Activated CD4-positive, alpha-beta T cell treated with anti-CD3 and anti-CD28 coated beads for 36 hours (primary cell): ENCODE data around the gene CST11. TPM values are rescaled to one million over a fixed set of nuclear protein-coding genes. Genes with fewer than 3 reads are reported as not detected.
"Not testable (repeated sequence)": the region's sequence is repeated elsewhere in the genome, so short reads cannot be mapped to it uniquely, and the experiment has no call there.

Source experiments
- ATAC-seq: fragments of 200-7000 bp; cut with Tn5 transposase; one replicate; pipeline ENCODE4 v1.10.0; 2021; ENCODE audit warnings: mild to moderate bottlenecking, moderate library complexity
- CTCF ChIA-PET: fragments of 350-600 bp; sonication (Branson Sonifier 250); formaldehyde crosslinking; loops from one replicate; lab custom pipeline; 2021; ENCODE audit warnings: antibody characterized with exemption; lab: Charles Lee
- POLR2A ChIA-PET: fragments of 350-600 bp; sonication (Branson Sonifier 250); formaldehyde crosslinking; loops from one replicate; lab custom pipeline; 2021; ENCODE audit warnings: antibody characterized with exemption, inconsistent platforms; lab: Charles Lee
- DNase-seq: peaks from one replicate; pipeline ENCODE4 v3.0.0-alpha.2; 2020
- H3K27ac Mint-ChIP-seq: one replicate; pipeline ENCODE4 v1.8.0; 2021; ENCODE audit warnings: mixed read lengths
- H3K27me3 Mint-ChIP-seq: one replicate; pipeline ENCODE4 v1.8.0; 2021; ENCODE audit warnings: mixed read lengths
- H3K36me3 Mint-ChIP-seq: one replicate; pipeline ENCODE4 v1.8.0; 2021; ENCODE audit warnings: low read depth, mixed read lengths
- H3K4me1 Mint-ChIP-seq: one replicate; pipeline ENCODE4 v1.8.0; 2021; ENCODE audit warnings: mixed read lengths
- H3K4me3 Mint-ChIP-seq: one replicate; pipeline ENCODE4 v1.8.0; 2021; ENCODE audit warnings: mild to moderate bottlenecking, moderate library complexity, mixed read lengths
- H3K9me3 Mint-ChIP-seq: one replicate; pipeline ENCODE4 v1.8.0; 2021; ENCODE audit warnings: low read depth, mixed read lengths
- intact Hi-C, 2 experiments: fragments of 100-400 bp; cut with DNase I in 1 of 2; cut with micrococcal nuclease in 1 of 2; formaldehyde crosslinking; loops; one replicate each; pipeline versions ENCODE4 v1.14.2 to v1.15.1; 2022 to 2024; cut with DNase I, micrococcal nuclease
- total RNA-seq, 2 experiments: library from RNA; stranded (reverse); gene quantifications; one replicate each; pipeline ENCODE4 v1.2.3, GENCODE V29; 2021

The CST11 gene
- total RNA-seq, 2 experiments from 2014 or later: not detected

DNA sequence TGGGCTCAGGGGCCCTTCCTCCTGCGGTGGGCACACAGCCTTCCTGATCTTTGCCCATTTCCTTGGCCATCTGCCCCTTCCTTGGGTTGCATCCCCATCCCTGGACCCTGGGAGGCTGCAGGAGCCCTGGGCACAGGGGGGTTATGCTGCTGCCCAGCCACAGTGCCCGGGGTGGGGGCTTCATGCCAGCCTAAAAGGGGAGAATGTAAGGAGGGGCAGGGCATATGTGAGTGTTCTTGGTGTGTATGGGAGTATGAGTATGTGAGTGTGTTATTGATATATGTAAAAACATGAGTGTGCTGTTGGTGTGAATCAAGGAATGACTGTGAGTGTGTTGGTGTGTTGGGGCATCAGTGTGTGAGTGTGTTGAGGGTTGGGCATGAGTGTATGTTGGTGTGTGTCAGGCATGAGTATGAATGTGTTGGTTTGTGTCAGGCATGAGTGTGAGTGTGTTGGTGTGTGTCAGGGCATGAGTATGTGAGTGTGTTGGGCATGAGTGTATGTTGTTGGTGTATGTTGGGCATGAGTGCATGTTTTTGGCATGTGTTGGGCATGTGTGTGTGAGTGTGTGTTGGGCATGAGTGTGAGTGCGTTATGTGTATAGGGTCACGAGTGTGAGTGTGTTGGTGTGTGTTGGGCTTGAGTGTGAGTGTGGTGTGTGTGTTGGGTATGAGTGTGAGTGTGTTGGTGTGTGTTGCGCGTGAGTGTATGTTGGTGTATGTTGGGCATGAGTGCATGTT, 23.5 kb upstream of the CST11 start:
- intact Hi-C loops: no loop called here
- Mint-ChIP-seq H3K36me3 (no peaks in the 10 kb centered on the region), H3K4me1 (no peaks in the 10 kb centered on the region), H3K4me3 (no peak overlapping the region), H3K27ac (no peak overlapping the region), H3K27me3 (peaks cover 10% of the 10 kb centered on the region), H3K9me3 (no peaks in the 10 kb centered on the region)
- DNase-seq (no peak), ATAC-seq (no peak)
- ChIA-PET CTCF (no interaction called here), POLR2A (no interaction called here)

GRCh38 chr20:23475395-23475794, 22.7 kb upstream of the CST11 start:
- ATAC-seq (no peak), DNase-seq (no peak)
- intact Hi-C loops: no loop called here
- ChIA-PET POLR2A (no interaction called here), CTCF (interaction anchor here (0.7 kb wide), 1 partner anchor 446 kb away, joined by 3 read pairs; no protein-coding TSS in a partner anchor)
- peaks cover 10% of the 10 kb centered on the region for H3K27me3 Mint-ChIP-seq
- H3K27ac Mint-ChIP-seq: no peak overlapping the region
- H3K4me3 Mint-ChIP-seq: no peak overlapping the region
- H3K9me3 Mint-ChIP-seq: no peaks in the 10 kb centered on the region
- H3K4me1 Mint-ChIP-seq: no peaks in the 10 kb centered on the region
- no peaks in the 10 kb centered on the region for H3K36me3 Mint-ChIP-seq

DNA sequence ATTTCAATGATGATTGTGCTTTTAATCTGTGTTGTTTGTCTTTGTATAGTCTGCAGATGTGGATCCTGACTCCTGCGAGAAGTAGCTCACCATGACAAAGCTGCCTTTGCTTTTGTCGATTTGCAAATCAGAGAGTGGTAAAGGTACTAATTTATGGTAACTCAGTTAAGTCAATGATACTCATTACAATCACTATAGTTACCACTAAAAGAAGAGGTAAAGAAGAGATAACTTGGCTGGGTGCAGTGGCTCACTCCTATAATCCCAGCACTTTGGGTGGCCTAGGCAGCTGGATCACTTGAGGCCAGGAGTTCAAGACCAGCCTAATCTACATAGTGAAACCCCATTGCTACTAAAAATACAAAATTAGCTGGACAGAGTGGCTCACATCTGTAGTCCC, 20.6 kb upstream of the CST11 start:
- H3K36me3 Mint-ChIP-seq, ATAC-seq, H3K4me1 Mint-ChIP-seq, H3K27ac Mint-ChIP-seq, intact Hi-C loops, H3K9me3 Mint-ChIP-seq, DNase-seq, CTCF ChIA-PET, H3K4me3 Mint-ChIP-seq, POLR2A ChIA-PET: not testable (repeated sequence)
- H3K27me3 Mint-ChIP-seq: peaks cover 13% of the 10 kb centered on the region

DNA sequence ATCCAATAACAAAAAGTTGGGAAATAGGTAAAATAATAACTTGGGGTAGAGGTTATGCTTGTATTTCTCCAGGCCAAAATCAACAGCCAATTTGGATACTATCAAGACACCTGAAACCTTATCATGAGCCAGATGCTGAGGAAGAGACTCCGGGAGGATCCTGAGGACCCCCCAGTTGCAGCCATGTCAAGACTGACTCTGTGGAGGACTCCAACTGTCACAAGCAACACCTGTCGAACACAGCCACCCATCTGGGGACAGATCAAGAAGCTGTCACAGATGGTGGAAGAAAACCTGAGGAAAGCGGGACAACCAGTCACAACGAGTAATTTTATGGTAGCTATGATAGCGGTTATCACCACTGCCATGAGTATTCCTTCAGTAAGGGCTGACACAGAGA, 19.6 kb upstream of the CST11 start:
- intact Hi-C loops, CTCF ChIA-PET, ATAC-seq, H3K4me3 Mint-ChIP-seq, H3K9me3 Mint-ChIP-seq, H3K36me3 Mint-ChIP-seq, H3K4me1 Mint-ChIP-seq, POLR2A ChIA-PET, DNase-seq, H3K27ac Mint-ChIP-seq: not testable (repeated sequence)
- H3K27me3 Mint-ChIP-seq: peaks cover 13% of the 10 kb centered on the region

DNA sequence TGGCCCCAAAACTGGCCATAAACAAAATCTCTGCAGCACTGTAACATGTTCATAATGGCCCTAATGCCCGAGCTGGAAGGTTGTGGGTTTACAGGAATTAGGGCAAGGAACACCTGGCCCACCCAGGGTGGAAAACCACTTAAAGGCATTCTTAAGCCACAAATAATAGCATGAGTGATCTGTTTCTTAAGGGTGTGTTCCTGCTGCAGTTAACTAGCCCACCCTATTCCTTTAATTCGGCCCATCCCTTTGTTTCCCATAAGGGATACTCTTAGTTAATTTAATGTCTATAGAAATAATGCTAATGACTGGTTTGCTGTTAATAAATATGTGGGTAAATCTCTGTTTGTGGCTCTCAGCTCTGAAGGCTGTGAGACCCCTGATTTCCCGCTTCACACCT, 14.3 kb upstream of the CST11 start:
- POLR2A ChIA-PET, H3K4me1 Mint-ChIP-seq: not testable (repeated sequence)

GRCh38 chr20:23461180-23461579, 8.5 kb upstream of the CST11 start:
- ChIA-PET POLR2A (no interaction called here), CTCF (no interaction called here)
- H3K9me3 Mint-ChIP-seq: peaks cover 6% of the 10 kb centered on the region
- no peak for ATAC-seq
- H3K36me3 Mint-ChIP-seq: peaks cover 3% of the 10 kb centered on the region
- no peak overlapping the region for H3K27ac Mint-ChIP-seq
- no peak overlapping the region for H3K4me3 Mint-ChIP-seq
- DNase-seq: no peak
- H3K4me1 Mint-ChIP-seq: peaks cover 4% of the 10 kb centered on the region
- H3K27me3 Mint-ChIP-seq: peaks cover 18% of the 10 kb centered on the region
- intact Hi-C loops: no loop called here

More for the DNA sequence above, 14.3 kb upstream of the CST11 start:
- H3K27ac Mint-ChIP-seq, H3K4me3 Mint-ChIP-seq, ATAC-seq, intact Hi-C loops, H3K36me3 Mint-ChIP-seq, CTCF ChIA-PET, DNase-seq: not testable (repeated sequence)
- Mint-ChIP-seq H3K9me3 (peaks cover 15% of the 10 kb centered on the region), H3K27me3 (peaks cover 25% of the 10 kb centered on the region)

GRCh38 chr20:23459461-23460150, 6.9 kb upstream of the CST11 start:
- ChIA-PET POLR2A (no interaction called here), CTCF (no interaction called here)
- Mint-ChIP-seq H3K4me1 (peaks cover 7% of the 10 kb centered on the region), H3K9me3 (peaks cover 2% of the 10 kb centered on the region), H3K27ac (no peak overlapping the region), H3K36me3 (no peaks in the 10 kb centered on the region), H3K27me3 (peaks cover 13% of the 10 kb centered on the region), H3K4me3 (no peak overlapping the region)
- no peak for DNase-seq
- intact Hi-C loops: no loop called here
- ATAC-seq: peak; percentile 26

- peaks cover 7% of the 10 kb centered on the region for H3K4me1 Mint-ChIP-seq
- ChIA-PET POLR2A (no interaction called here), CTCF (interaction anchor here (0.6 kb wide), 1 partner anchor 12 kb away, joined by 3 read pairs; no protein-coding TSS in a partner anchor)
- ATAC-seq (no peak), DNase-seq (no peak)
- H3K9me3 Mint-ChIP-seq: no peaks in the 10 kb centered on the region
- H3K4me3 Mint-ChIP-seq: no peak overlapping the region
- intact Hi-C loops: no loop called here
- no peaks in the 10 kb centered on the region for H3K36me3 Mint-ChIP-seq
- peaks cover under 1% of the 10 kb centered on the region for H3K27me3 Mint-ChIP-seq
- H3K27ac Mint-ChIP-seq: no peak overlapping the region
Measured at GRCh38 chr20:23456873-23457272, 4.2 kb upstream of the CST11 start.

DNA sequence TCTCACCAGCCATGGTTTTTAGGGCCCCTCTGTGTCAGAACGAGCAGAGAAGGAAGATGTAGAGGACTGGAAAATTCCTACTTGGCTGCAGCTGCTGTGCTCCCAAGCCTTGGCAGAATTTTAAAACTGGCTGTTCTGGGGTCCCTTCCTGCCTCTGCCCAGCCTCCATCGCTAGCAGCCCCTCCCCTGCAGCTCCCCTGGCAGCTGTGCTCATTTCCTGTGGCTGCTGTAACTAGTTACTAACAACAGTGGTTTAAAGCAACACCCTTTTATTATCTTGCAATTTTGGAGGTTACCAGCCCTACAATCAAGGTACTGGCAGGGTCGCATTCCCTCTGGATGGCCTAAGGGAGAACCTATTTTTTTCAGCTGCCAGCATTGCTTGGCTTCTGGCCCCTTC, 3.7 kb upstream of the CST11 start:
- H3K9me3 Mint-ChIP-seq: no peaks in the 10 kb centered on the region
- intact Hi-C loops: no loop called here
- POLR2A ChIA-PET: no interaction called here
- DNase-seq (no peak), ATAC-seq (no peak)
- no peaks in the 10 kb centered on the region for H3K36me3 Mint-ChIP-seq
- no peak overlapping the region for H3K4me3 Mint-ChIP-seq
- no peak overlapping the region for H3K27ac Mint-ChIP-seq
- CTCF ChIA-PET: no interaction called here
- no peaks in the 10 kb centered on the region for H3K27me3 Mint-ChIP-seq
- H3K4me1 Mint-ChIP-seq: peaks cover 7% of the 10 kb centered on the region

- no peaks in the 10 kb centered on the region for H3K9me3 Mint-ChIP-seq
- ATAC-seq: no peak
- no peak for DNase-seq
- ChIA-PET POLR2A (no interaction called here), CTCF (no interaction called here)
- peaks cover 2% of the 10 kb centered on the region for H3K27me3 Mint-ChIP-seq
- intact Hi-C loops: no loop called here
- H3K4me1 Mint-ChIP-seq: peaks cover 7% of the 10 kb centered on the region
- H3K27ac Mint-ChIP-seq: no peak overlapping the region
- no peaks in the 10 kb centered on the region for H3K36me3 Mint-ChIP-seq
- H3K4me3 Mint-ChIP-seq: no peak overlapping the region
Measured at GRCh38 chr20:23455639-23456038, 3.0 kb upstream of the CST11 start.

DNA sequence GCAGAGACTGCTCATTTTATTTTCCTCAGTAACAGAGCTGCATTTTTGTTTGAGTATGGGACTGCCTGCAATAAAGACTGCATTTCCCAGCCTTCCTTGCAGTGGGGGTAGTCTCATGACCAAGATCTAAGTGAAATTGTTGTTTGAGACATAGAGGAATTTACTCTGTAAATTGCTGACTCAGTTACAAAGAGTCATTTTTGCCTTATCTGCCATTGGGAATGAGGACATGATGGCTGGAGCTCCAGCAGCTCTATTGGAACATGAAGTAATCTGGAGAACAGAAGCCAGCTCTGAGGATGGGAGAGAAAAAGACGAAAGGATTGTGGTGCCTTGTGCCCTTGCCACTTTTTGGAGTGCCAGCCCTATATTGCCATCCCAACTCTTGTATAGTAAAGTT, 2.1 kb upstream of the CST11 start:
- Mint-ChIP-seq H3K27me3 (peaks cover 2% of the 10 kb centered on the region), H3K27ac (no peak overlapping the region), H3K4me3 (no peak overlapping the region), H3K9me3 (no peaks in the 10 kb centered on the region), H3K36me3 (no peaks in the 10 kb centered on the region), H3K4me1 (peaks cover 7% of the 10 kb centered on the region)
- ATAC-seq (no peak), DNase-seq (no peak)
- ChIA-PET CTCF (interaction anchor here (0.7 kb wide), 1 partner anchor 12 kb away, joined by 3 read pairs; no protein-coding TSS in a partner anchor), POLR2A (no interaction called here)
- intact Hi-C loops: no loop called here
